H1 (cell line): Measurements from ENCODE around the gene CYP2C8. TPM values are rescaled to one million over a fixed set of nuclear protein-coding genes. Genes with fewer than 3 reads are reported as not detected.

Experiments
- CTCF ChIA-PET: fragments of 300-600 bp; sonication (Branson Sonifier 250); formaldehyde crosslinking; loops from one replicate; lab custom pipeline; 2021; ENCODE audit not compliant: partially characterized antibody; lab: Charles Lee
- POLR2A ChIA-PET: fragments of 300-600 bp; sonication (Branson Sonifier 250); formaldehyde crosslinking; loops from one replicate; lab custom pipeline; 2021; ENCODE audit warnings: inconsistent platforms; ENCODE audit not compliant: partially characterized antibody; lab: Charles Lee
- DNase-seq, 2 experiments: peaks; one replicate each; pipeline versions ENCODE4 v3.0.0 to v3.0.0-alpha.2; 2010 to 2022; ENCODE audit warnings: low spot score in 2 of 2, low read depth in 1 of 2, mixed read lengths in 1 of 2
- FAIRE-seq: peaks from 2 replicates; lab custom pipeline; 2011; peaks lifted over from hg19 to GRCh38; lab: Jason Lieb, UNC
- H2AFZ ChIP-seq: 2 replicates; pipeline ENCODE4 v1.8.1; 2012; ENCODE audit warnings: low read length, inconsistent platforms
- H2AK5ac ChIP-seq: 2 replicates; pipeline ENCODE4 v1.6.1; 2013; ENCODE audit warnings: low read depth, low read length
- H2BK120ac ChIP-seq: replicated peaks from 2 replicates; pipeline ENCODE3; 2013; ENCODE audit warnings: low read depth, low read length, inconsistent platforms
- H2BK12ac ChIP-seq: 2 replicates; pipeline ENCODE4 v1.6.1; 2013; ENCODE audit warnings: low read depth, low read length
- H2BK15ac ChIP-seq: 2 replicates; pipeline ENCODE4 v1.6.1; 2013; ENCODE audit warnings: low read length
- H2BK20ac ChIP-seq: 2 replicates; pipeline ENCODE4 v1.6.1; 2013; ENCODE audit warnings: low read length
- H2BK5ac ChIP-seq: 2 replicates; pipeline ENCODE4 v1.6.1; 2013; ENCODE audit warnings: low read depth, low read length
- H3K14ac ChIP-seq: 2 replicates; pipeline ENCODE4 v1.6.1; 2013; ENCODE audit warnings: inconsistent platforms; ENCODE audit not compliant: insufficient read length
- H3K18ac ChIP-seq: 2 replicates; pipeline ENCODE4 v1.6.1; 2013; ENCODE audit warnings: low read length; ENCODE audit errors: extremely low read depth
- H3K23ac ChIP-seq: 2 replicates; pipeline ENCODE4 v1.6.1; 2013; ENCODE audit warnings: inconsistent platforms; ENCODE audit not compliant: insufficient read length
- H3K23me2 ChIP-seq: 2 replicates; pipeline ENCODE4 v1.6.1; 2013; ENCODE audit warnings: low read depth, low read length
- H3K27ac ChIP-seq: 2 replicates; pipeline ENCODE4 v1.6.1; 2011; ENCODE audit warnings: low read depth, low read length, inconsistent platforms
- H3K27me3 ChIP-seq, 4 experiments: replicated peaks in 1 of 4; 1 replicate in 1 of 4; 2 replicates in 3 of 4; pipeline versions ENCODE4 v1.6.1 to v1.8.1; 2011 to 2013; ENCODE audit warnings: low read length in 3 of 4, mild to moderate bottlenecking in 3 of 4, inconsistent platforms in 2 of 4, mixed read lengths in 2 of 4, moderate library complexity in 1 of 4; ENCODE audit not compliant: control insufficient read depth in 3 of 4, insufficient read depth in 3 of 4; ENCODE audit errors: extremely low read depth in 1 of 4
- H3K36me3 ChIP-seq, 4 experiments: 2 replicates each; pipeline versions ENCODE4 v1.6.1 to v1.8.1; 2011 to 2013; ENCODE audit warnings: mild to moderate bottlenecking in 4 of 4, low read length in 3 of 4, moderate library complexity in 2 of 4, control low read depth in 1 of 4, inconsistent platforms in 1 of 4; ENCODE audit not compliant: insufficient read depth in 4 of 4, control insufficient read depth in 2 of 4
- H3K4ac ChIP-seq: replicated peaks from 2 replicates; pipeline ENCODE3; 2013; ENCODE audit warnings: low read length, low read depth, mixed read lengths, inconsistent platforms; ENCODE audit not compliant: insufficient read length
- H3K4me1 ChIP-seq, 4 experiments: replicated peaks in 1 of 4; 1 replicate in 1 of 4; 2 replicates in 3 of 4; pipeline versions ENCODE4 v1.6.1 to v1.8.1; 2011 to 2013; ENCODE audit warnings: low read length in 3 of 4, inconsistent platforms in 2 of 4, mixed read lengths in 1 of 4; ENCODE audit not compliant: insufficient read depth in 4 of 4, control insufficient read depth in 3 of 4
- H3K4me2 ChIP-seq, 2 experiments: 2 replicates each; pipeline versions ENCODE4 v1.6.1 to v1.8.1; 2011 to 2013; ENCODE audit warnings: low read depth in 2 of 2, low read length in 2 of 2, control low read depth in 1 of 2, inconsistent platforms in 1 of 2, mild to moderate bottlenecking in 1 of 2; ENCODE audit not compliant: insufficient read depth in 1 of 2
- H3K4me3 ChIP-seq, 4 experiments: fragments of 200-600, 300-600 bp in 1 of 4; sonication (generic), shearing (Covaris generic), sonication (Bioruptor Twin) in 1 of 4; 2 replicates each; pipeline versions ENCODE4 v1.5.1 to v1.8.1; 2011 to 2016; ENCODE audit warnings: low read length in 4 of 4, low read depth in 3 of 4, control low read depth in 2 of 4, inconsistent platforms in 2 of 4, mild to moderate bottlenecking in 2 of 4, mixed read lengths in 1 of 4, moderate library complexity in 1 of 4; ENCODE audit not compliant: insufficient read depth in 2 of 4; ENCODE audit errors: extremely low read depth in 1 of 4
- H3K56ac ChIP-seq: replicated peaks from 2 replicates; pipeline ENCODE3; 2013; ENCODE audit warnings: low read depth, mild to moderate bottlenecking, mixed read lengths, low read length, inconsistent platforms; ENCODE audit not compliant: insufficient read length
- H3K79me1 ChIP-seq: 2 replicates; pipeline ENCODE4 v1.6.1; 2013; ENCODE audit warnings: low read depth, low read length, control low read depth
- H3K79me2 ChIP-seq, 2 experiments: 2 replicates each; pipeline versions ENCODE4 v1.6.1 to v1.8.1; 2012 to 2013; ENCODE audit warnings: low read length in 2 of 2, mild to moderate bottlenecking in 2 of 2, inconsistent platforms in 1 of 2; ENCODE audit not compliant: insufficient read depth in 2 of 2, control insufficient read depth in 1 of 2
- H3K9ac ChIP-seq, 4 experiments: replicated peaks in 1 of 4; 1 replicate in 1 of 4; 2 replicates in 3 of 4; pipeline versions ENCODE4 v1.6.1 to v1.8.1; 2011 to 2013; ENCODE audit warnings: low read depth in 3 of 4, low read length in 3 of 4, control low read depth in 2 of 4, mild to moderate bottlenecking in 2 of 4, moderate library complexity in 2 of 4, inconsistent platforms in 1 of 4; ENCODE audit errors: extremely low read depth in 1 of 4
- H3K9me3 ChIP-seq, 2 experiments: 2 replicates each; pipeline versions ENCODE4 v1.6.1 to v1.8.1; 2012 to 2013; ENCODE audit warnings: mild to moderate bottlenecking in 2 of 2, moderate library complexity in 2 of 2, control low read depth in 1 of 2, inconsistent platforms in 1 of 2, low read depth in 1 of 2, low read length in 1 of 2, mixed read lengths in 1 of 2; ENCODE audit not compliant: insufficient read depth in 2 of 2
- H4K20me1 ChIP-seq, 2 experiments: replicated peaks in 1 of 2; 2 replicates each; pipeline versions ENCODE3 to v1.8.1; 2011 to 2013; ENCODE audit warnings: inconsistent platforms in 2 of 2, low read length in 2 of 2, mild to moderate bottlenecking in 1 of 2; ENCODE audit not compliant: insufficient read depth in 2 of 2, control insufficient read depth in 1 of 2
- H4K5ac ChIP-seq: 2 replicates; pipeline ENCODE4 v1.6.1; 2013; ENCODE audit warnings: low read length, low read depth, mixed read lengths, inconsistent platforms; ENCODE audit not compliant: insufficient read length
- H4K8ac ChIP-seq: 2 replicates; pipeline ENCODE4 v1.8.0; 2013; ENCODE audit warnings: mild to moderate bottlenecking, moderate library complexity, low read length, inconsistent platforms; ENCODE audit not compliant: insufficient read depth; ENCODE audit errors: extremely low read depth
- H4K91ac ChIP-seq: replicated peaks from 2 replicates; pipeline ENCODE3; 2013; ENCODE audit warnings: low read length, mixed read lengths, inconsistent platforms; ENCODE audit not compliant: insufficient read length
- BACH1 ChIP-seq: IDR thresholded peaks from 2 replicates; pipeline ENCODE4 v1.6.1; 2012; ENCODE audit warnings: low read length, improper control_type of control experiment
- HDAC2 ChIP-seq, 2 experiments: fragments of 300-600 bp in 1 of 2; sonication (generic) in 1 of 2; IDR thresholded peaks; 2 replicates each; pipeline ENCODE4 v1.6.1; 2011 to 2012; ENCODE audit warnings: low read depth in 2 of 2, low read length in 2 of 2, mild to moderate bottlenecking in 2 of 2, moderate library complexity in 2 of 2, borderline replicate concordance in 1 of 2, inconsistent platforms in 1 of 2
- HDAC6 ChIP-seq: IDR thresholded peaks from one replicate; pipeline ENCODE4 v1.7.1; 2012; ENCODE audit warnings: low read depth, mild to moderate bottlenecking, inconsistent platforms, low read length, moderate library complexity
- POU5F1 ChIP-seq: IDR thresholded peaks from 2 replicates; pipeline ENCODE4 v1.6.1; 2011; ENCODE audit warnings: low read depth, mild to moderate bottlenecking, low read length, moderate library complexity
- SIN3A ChIP-seq, 2 experiments: IDR thresholded peaks in 1 of 2; conservative IDR thresholded peaks in 1 of 2; 2 replicates each; pipeline ENCODE4 v1.6.1; 2011 to 2012; ENCODE audit warnings: low read length in 2 of 2, improper control_type of control experiment in 1 of 2, low read depth in 1 of 2, mild to moderate bottlenecking in 1 of 2
- SIX5 ChIP-seq: IDR thresholded peaks from 2 replicates; pipeline ENCODE4 v1.6.1; 2011; ENCODE audit warnings: mild to moderate bottlenecking, low read depth, low read length
- WGBS, 2 experiments: shearing (Covaris generic) in 1 of 2; methylation state at CpG; one replicate each; pipeline versions ENCODE4 v1.1.6 to v1.1.7; 2013 to 2015; ENCODE audit warnings: low lambda C conversion rate in 2 of 2, mixed read lengths in 2 of 2, inconsistent platforms in 1 of 2, low coverage in 1 of 2, missing lambda C conversion rate in 1 of 2; ENCODE audit not compliant: insufficient replicate concordance in 2 of 2, insufficient coverage in 1 of 2, insufficient read length in 1 of 2; ENCODE audit errors: extremely low coverage in 1 of 2, missing lambda C conversion rate in 1 of 2; 5-methylcytosine and 5-hydroxymethylcytosine counted together
- polyA plus RNA-seq, 7 experiments: library from polyadenylated mRNA; depleted of rRNA in 3 of 7; stranded (reverse) in 5 of 7; unstranded in 2 of 7; fragments of >200 nt in 5 of 7; fragments of 200-250 nt in 2 of 7; gene quantifications; 1 replicate in 5 of 7; 2 replicates in 1 of 7; 4 replicates in 1 of 7; pipeline versions ENCODE4 v1.2.1 to v1.2.3, GENCODE V29; 2011 to 2013; ENCODE audit warnings: missing spikeins in 2 of 7, mixed read lengths in 2 of 7
- total RNA-seq: library from RNA; stranded (reverse); fragmentation: NEBNext Ultra II Directional; extraction: Animal tissue kit (Norgen Biotek cat#: 25700); gene quantifications from 2 replicates; pipeline ENCODE4 v1.2.1, GENCODE V29; 2021
- TF ChIP-seq, protein P1 (sequence below): IDR thresholded peaks from 2 replicates; pipeline ENCODE4 v1.6.1; 2011; ENCODE audit warnings: low read depth, mild to moderate bottlenecking, low read length; ENCODE audit not compliant: insufficient read depth
- TF ChIP-seq, protein P2 (sequence below): IDR thresholded peaks from 2 replicates; pipeline ENCODE4 v1.6.1; 2012; ENCODE audit warnings: inconsistent platforms

The CYP2C8 gene
- total and polyA plus RNA-seq, 2 of the 8 experiments (the other 6 are each of a cell fraction or from before 2014, with no cell fraction given) = 0.32 to 0.89 TPM

DNA sequence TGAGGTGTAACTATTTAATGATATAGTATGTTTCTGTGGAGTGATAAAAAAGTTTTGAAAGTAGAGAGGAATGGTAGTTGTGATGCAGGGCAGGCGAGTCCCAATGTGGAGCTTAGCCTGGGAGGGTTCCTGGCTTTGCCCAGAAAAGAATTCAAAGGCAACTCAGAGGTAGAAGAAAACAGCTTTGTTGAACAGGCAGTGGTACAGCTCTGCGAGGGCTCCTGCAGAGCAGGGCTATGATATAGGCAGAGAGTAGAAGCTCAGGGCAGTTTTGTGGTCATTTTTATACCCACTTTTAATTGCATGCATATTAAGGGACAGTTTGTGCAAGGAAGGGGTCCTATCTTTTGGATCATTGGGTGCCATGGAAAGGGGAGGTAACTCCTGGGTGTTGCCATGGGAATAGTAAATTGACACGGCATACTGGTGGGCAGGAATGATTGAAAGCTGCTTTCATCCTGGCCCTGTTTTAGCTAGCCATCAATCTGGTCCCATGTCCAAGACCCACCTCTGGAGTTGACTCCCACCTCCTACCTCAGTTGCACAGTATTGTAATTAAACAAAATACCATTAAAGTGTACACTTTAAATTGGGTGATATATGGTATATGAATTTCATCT, 12.4 kb downstream of the CYP2C8 start:
- Histone ChIP-seq H3K4me3 (no peak overlapping the region), H3K4ac (no peak overlapping the region), H2BK12ac (no peak overlapping the region), H3K18ac (no peak overlapping the region), H2AK5ac (no peak overlapping the region), H4K5ac (no peak overlapping the region), H3K27me3 (no peaks in the 10 kb centered on the region), H4K8ac (no peak overlapping the region), H4K20me1 (no peaks in the 10 kb centered on the region), H3K23me2 (peaks cover 1% of the 10 kb centered on the region; the same call in 1 of the 2 replicates), H3K79me1 (no peaks in the 10 kb centered on the region), H2BK15ac (no peak overlapping the region), H3K27ac (no peak overlapping the region), H3K56ac (no peak overlapping the region), H3K9me3 (no peaks in the 10 kb centered on the region), H2BK20ac (no peak overlapping the region), H2BK120ac (no peak overlapping the region), H3K4me1 (no peaks in the 10 kb centered on the region), H2BK5ac (no peak overlapping the region), H3K79me2 (no peaks in the 10 kb centered on the region), H3K23ac (no peak overlapping the region), H3K4me2 (no peak overlapping the region), H3K14ac (no peak overlapping the region), H4K91ac (no peak overlapping the region), H2AFZ (no peak overlapping the region), H3K36me3 (no peaks in the 10 kb centered on the region), H3K9ac (no peak overlapping the region)
- POLR2A ChIA-PET = no interaction called here
- CTCF ChIA-PET = interaction anchor here (0.6 to 1.0 kb wide), 2 partner anchors 23 to 73 kb away, joined by 3 read pairs; no protein-coding TSS in a partner anchor
- TF ChIP-seq HDAC6 = no peak
- no peak for TF ChIP-seq POU5F1
- no peak for TF ChIP-seq HDAC2 (IDR thresholded peaks at IDR 0.05; ENCODE audit: borderline replicate concordance in 1 of 2, low read depth in 2 of 2, low read length in 2 of 2)
- TF ChIP-seq SIN3A (conservative IDR thresholded peaks at IDR 0.05 in 1 of 2, IDR thresholded peaks at IDR 0.05 in 1 of 2; ENCODE audit: low read depth in 1 of 2, low read length in 2 of 2) = no peak
- TF ChIP-seq SIX5 = no peak
- no peak for TF ChIP-seq BACH1
- TF ChIP-seq, protein P1, sequence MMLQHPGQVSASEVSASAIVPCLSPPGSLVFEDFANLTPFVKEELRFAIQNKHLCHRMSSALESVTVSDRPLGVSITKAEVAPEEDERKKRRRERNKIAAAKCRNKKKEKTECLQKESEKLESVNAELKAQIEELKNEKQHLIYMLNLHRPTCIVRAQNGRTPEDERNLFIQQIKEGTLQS = no peak
- TF ChIP-seq, protein P2, sequence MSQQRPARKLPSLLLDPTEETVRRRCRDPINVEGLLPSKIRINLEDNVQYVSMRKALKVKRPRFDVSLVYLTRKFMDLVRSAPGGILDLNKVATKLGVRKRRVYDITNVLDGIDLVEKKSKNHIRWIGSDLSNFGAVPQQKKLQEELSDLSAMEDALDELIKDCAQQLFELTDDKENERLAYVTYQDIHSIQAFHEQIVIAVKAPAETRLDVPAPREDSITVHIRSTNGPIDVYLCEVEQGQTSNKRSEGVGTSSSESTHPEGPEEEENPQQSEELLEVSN = no peak
- no peak for FAIRE-seq
- DNase-seq = no peak
- WGBS, 2 experiments = 88% methylated on average over 3 of the region's 3 CpGs; no CpG with 5 or more reads in 1 of the 2 experiments
